Neuron (in vitro differentiated cells): Measurements from ENCODE around the gene VIP.
"Not testable (repeated sequence)": the region's sequence is repeated elsewhere in the genome, so short reads cannot be mapped to it uniquely, and the experiment has no call there.

Experiments used
- H2AFZ ChIP-seq: one replicate; pipeline ENCODE4 v1.6.1; 2013; ENCODE audit warnings: low read depth, mild to moderate bottlenecking, inconsistent platforms, low read length, moderate library complexity
- H3K27me3 ChIP-seq: one replicate; pipeline ENCODE4 v1.6.1; 2013; ENCODE audit warnings: low read length; ENCODE audit not compliant: insufficient read depth
- H3K36me3 ChIP-seq: one replicate; pipeline ENCODE4 v1.6.1; 2013; ENCODE audit warnings: low read length; ENCODE audit not compliant: insufficient read depth
- H3K4me1 ChIP-seq: one replicate; pipeline ENCODE4 v1.6.1; 2013; ENCODE audit warnings: low read length; ENCODE audit not compliant: insufficient read depth
- H3K4me3 ChIP-seq: 2 replicates; pipeline ENCODE4 v1.5.1; 2013; ENCODE audit warnings: mild to moderate bottlenecking, low read length, moderate library complexity
- H3K9me3 ChIP-seq: one replicate; pipeline ENCODE4 v1.6.1; 2013; ENCODE audit warnings: low read length

Gene VIP

DNA sequence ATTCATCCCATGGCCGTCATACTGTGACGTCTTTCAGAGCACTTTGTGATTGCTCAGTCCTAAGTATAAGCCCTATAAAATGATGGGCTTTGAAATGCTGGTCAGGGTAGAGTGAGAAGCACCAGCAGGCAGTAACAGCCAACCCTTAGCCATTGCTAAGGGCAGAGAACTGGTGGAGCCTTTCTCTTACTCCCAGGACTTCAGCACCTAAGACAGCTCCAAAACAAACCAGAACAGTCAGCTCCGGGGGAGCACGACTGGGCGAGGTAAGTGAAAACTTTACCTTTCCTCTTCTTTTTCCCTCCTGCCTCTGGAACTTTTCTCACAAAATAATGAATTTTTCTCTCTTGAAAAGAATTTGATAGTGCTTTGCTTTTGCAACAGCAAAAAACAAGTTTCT is at the start of gene VIP:
VIP (plus strand) TSS at position 104 of the 400 bp plus-strand sequence. CDS start 1,381 bp downstream, outside the sequence.
- H3K4me3 ChIP-seq: no peak within 1 kb of the TSS
- no peaks in the 10 kb centered on the region for H3K9me3 ChIP-seq
- H3K27me3 ChIP-seq: no peaks in the 10 kb centered on the region
- no peak within 1 kb of the TSS for H2AFZ ChIP-seq
- H3K4me1 ChIP-seq: no peaks in the 10 kb centered on the region
- no peaks in the 10 kb centered on the region for H3K36me3 ChIP-seq

DNA sequence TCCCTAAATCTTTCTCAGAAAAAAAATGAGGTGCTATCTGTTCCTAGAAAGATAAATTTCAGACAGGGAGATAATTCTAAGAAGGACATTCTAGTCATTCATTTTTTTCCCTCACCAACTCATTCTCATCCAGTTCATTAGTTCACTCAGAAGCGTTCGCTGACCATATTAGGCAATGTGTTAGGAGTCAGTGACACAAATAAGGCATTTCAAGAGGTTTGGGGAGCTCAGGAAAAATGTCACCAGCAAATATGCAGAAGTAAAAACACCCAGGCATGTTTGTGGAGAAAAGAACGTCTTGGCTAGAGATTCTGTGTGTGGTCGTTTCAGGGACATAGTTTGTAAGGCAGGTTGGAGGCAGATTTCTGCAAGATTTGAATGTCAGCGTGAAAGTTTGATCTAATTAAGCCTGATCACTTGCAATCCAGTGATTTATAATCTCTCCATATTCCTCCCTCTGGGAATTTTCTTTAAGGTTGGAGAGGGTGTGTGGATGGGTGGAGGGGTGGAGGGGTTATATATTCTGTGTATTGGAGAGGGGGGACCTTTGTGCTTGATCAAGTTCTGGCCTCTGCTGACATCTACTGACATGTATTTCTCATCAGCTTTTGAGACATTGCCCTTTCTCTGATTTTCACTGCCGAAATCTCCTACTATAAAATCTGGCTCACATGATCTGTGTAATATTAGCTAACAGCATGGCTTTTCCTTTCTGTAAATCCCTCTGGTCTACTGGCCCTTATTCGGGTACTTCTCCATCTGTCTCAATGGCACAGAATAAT is 49.3 kb upstream of the VIP start:
- no peaks in the 10 kb centered on the region for H3K27me3 ChIP-seq
- H3K4me3 ChIP-seq: no peak overlapping the region
- H3K9me3 ChIP-seq: no peaks in the 10 kb centered on the region
- no peaks in the 10 kb centered on the region for H3K4me1 ChIP-seq
- no peak overlapping the region for H2AFZ ChIP-seq
- no peaks in the 10 kb centered on the region for H3K36me3 ChIP-seq

DNA sequence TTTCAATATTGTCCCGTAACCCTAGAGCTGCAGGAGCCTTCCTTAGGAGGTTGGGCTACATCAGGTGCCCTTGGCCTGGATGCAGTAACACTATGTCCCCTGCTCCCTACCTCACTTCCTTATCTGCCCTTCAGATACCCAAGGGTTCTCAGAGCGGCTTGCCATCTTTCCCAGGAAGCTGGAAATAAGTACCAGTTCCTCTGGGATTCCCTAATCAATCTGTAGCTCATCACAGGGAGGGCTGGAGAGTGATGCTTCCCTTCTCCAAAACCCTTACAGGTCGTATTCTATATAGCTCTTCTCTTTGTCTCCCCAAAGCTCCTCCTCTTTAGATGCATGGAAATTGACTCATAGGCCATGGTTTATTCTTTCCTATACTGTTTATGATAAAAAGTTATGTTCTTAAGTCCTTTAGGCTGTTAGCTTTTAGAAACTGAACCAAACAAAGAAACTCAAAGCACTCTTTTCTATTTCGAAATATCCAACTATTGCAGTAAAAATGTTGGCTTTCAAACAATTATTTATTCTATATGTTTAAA is 48.7 kb upstream of the VIP start:
- Histone ChIP-seq H3K4me1 (no peaks in the 10 kb centered on the region), H3K36me3 (no peaks in the 10 kb centered on the region), H3K27me3 (no peaks in the 10 kb centered on the region), H2AFZ (no peak overlapping the region), H3K4me3 (no peak overlapping the region), H3K9me3 (no peaks in the 10 kb centered on the region)

DNA sequence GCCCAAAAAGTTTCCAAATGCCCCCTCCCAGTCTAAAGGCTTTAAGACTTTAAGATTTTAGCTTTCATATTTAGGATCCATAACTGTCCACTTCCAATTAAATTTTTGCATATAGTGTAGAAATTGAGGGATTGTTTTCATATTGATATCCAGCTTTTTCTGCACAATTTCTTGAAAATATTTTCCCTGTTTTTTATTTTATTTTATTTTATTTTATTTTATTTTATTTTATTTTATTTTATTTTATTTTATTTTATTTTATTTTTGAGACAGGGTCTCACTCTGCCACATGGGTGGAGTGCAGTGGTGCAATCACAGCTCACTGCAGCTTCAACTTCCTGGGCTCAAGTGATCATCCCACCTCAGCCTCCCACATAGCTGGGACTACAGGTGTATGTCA is 46.8 kb upstream of the VIP start:
- H3K9me3 ChIP-seq, H3K4me3 ChIP-seq, H3K27me3 ChIP-seq, H2AFZ ChIP-seq, H3K36me3 ChIP-seq, H3K4me1 ChIP-seq: not testable (repeated sequence)

DNA sequence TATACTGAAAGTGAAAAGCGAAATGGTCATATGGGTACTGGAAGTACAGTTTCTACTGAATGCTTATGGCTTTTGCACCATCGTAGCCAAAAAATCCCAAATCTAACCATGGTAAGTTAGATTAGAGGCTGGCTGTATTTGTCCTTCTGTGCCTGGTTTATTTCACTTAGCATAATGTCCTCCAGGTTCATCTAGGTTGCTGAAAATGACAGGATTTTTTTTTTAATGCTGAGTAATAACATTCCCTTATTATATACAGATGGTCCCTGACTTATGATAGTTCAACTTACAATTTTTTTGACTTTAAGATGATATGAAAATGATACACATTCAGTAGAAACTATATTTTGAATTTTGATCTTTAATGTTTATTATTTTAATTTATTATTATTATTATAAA is 45.3 kb upstream of the VIP start:
- Histone ChIP-seq H3K27me3 (no peaks in the 10 kb centered on the region), H3K4me3 (no peak overlapping the region), H3K9me3 (no peaks in the 10 kb centered on the region), H2AFZ (no peak overlapping the region), H3K4me1 (no peaks in the 10 kb centered on the region), H3K36me3 (no peaks in the 10 kb centered on the region)

DNA sequence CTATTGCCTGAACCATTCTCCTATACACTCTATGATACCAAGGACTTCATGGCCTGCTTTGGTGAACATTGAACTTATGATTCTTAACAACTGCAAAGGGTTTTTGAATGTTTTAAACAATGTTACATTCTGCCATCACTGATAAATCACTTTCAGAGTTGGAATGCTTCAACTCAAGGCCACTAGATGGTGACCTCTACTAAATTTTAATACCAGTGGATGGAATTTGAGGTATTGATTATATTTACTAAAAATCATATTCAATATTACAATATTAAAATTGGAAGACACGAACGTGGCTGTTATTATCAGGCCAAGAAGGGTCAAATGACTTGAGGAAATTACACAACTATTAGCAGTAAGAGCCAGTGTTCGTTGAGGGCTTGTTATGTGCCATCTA is 34.3 kb upstream of the VIP start:
- H3K36me3 ChIP-seq: no peaks in the 10 kb centered on the region
- no peaks in the 10 kb centered on the region for H3K27me3 ChIP-seq
- no peak overlapping the region for H3K4me3 ChIP-seq

DNA sequence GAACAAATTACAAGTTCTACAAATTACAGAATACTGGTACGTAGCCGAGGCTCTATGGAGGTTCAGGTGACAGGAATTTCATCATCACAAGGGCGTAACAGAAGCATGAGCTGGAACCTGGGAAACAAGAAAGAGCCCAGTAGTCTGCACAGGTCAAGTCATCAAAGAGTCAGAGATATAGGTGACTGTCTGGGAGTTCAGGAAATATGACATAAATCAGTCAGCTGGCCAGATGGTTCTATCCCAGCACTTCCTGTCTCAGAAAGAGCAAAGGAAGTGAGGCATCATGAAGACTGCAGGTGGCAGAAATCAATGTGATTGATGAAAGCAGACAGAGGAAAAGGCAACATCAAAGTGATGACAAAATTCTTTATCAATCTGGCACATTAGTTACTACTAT is 29.6 kb upstream of the VIP start:
- Histone ChIP-seq H3K4me3 (no peak overlapping the region), H2AFZ (no peak overlapping the region)

More for the DNA sequence above, 34.3 kb upstream of the VIP start:
- Histone ChIP-seq H3K9me3 (no peaks in the 10 kb centered on the region), H3K4me1 (no peaks in the 10 kb centered on the region), H2AFZ (no peak overlapping the region)

DNA sequence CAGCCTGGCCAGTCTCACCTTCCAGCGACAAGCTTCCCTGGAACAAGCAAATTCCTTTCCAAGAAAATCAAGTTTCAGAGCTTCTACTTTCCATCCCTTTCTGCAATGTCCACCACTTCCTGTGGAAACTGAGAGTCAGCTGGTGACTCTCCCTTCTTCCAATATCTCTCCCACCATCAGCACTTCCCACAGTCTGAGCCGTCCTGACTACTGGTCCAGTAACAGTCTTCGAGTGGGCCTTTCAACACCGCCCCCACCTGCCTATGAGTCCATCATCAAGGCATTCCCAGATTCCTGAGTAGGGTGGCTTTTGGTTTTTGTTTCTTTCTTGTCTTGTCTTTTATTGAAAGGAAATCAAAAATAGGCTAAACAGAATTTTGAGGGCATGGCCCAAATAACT is 28.6 kb upstream of the VIP start:
- H2AFZ ChIP-seq: no peak overlapping the region
- no peak overlapping the region for H3K4me3 ChIP-seq
- H3K27me3 ChIP-seq: no peaks in the 10 kb centered on the region
- H3K9me3 ChIP-seq: no peaks in the 10 kb centered on the region
- no peaks in the 10 kb centered on the region for H3K4me1 ChIP-seq
- no peaks in the 10 kb centered on the region for H3K36me3 ChIP-seq

More for the DNA sequence above, 29.6 kb upstream of the VIP start:
- H3K9me3 ChIP-seq: no peaks in the 10 kb centered on the region
- no peaks in the 10 kb centered on the region for H3K27me3 ChIP-seq
- H3K4me1 ChIP-seq: no peaks in the 10 kb centered on the region
- H3K36me3 ChIP-seq: no peaks in the 10 kb centered on the region

DNA sequence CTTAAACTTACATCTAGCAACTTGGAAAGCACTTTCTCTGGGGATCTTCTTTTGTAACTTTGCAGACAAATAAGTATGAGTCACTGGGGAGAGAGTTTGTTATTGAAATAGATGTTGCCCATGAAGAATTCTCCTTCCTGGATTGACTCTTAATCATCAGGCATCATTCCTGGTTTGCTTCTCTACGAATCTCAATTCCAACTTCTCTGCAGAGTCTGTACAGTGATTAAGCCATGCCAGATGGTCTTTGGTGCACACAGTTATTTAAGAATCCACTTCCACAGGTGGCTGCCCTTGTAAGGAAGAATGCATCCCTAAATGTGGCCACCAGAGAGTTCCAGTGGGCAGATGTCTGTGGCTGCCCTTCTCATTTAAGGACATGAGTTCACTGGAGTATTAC is 27.2 kb upstream of the VIP start:
- Histone ChIP-seq H2AFZ (peak overlapping the region; percentile 12), H3K4me1 (no peaks in the 10 kb centered on the region), H3K36me3 (no peaks in the 10 kb centered on the region), H3K4me3 (no peak overlapping the region), H3K27me3 (no peaks in the 10 kb centered on the region), H3K9me3 (no peaks in the 10 kb centered on the region)

DNA sequence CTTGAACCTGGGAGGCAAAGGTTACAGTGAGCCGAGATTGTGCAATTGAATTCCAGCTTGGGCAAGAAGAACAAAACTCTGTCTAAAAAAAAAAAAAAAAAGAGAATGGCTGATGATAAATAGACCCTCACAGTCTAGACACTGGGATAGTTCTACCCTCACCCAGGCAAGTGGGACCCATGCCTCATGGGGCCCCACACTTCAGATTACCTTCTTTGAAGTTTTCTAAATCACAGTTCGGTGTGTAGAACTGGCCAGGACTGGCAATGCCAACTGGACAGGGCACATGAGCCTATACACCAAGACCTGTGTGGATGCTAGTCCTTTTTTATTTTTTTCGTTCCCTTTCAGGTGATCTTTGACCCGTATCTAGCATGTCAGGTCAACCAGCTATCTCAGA is 24.3 kb upstream of the VIP start:
- no peaks in the 10 kb centered on the region for H3K4me1 ChIP-seq
- no peak overlapping the region for H2AFZ ChIP-seq
- no peaks in the 10 kb centered on the region for H3K27me3 ChIP-seq
- no peak overlapping the region for H3K4me3 ChIP-seq
- no peaks in the 10 kb centered on the region for H3K9me3 ChIP-seq
- no peaks in the 10 kb centered on the region for H3K36me3 ChIP-seq

DNA sequence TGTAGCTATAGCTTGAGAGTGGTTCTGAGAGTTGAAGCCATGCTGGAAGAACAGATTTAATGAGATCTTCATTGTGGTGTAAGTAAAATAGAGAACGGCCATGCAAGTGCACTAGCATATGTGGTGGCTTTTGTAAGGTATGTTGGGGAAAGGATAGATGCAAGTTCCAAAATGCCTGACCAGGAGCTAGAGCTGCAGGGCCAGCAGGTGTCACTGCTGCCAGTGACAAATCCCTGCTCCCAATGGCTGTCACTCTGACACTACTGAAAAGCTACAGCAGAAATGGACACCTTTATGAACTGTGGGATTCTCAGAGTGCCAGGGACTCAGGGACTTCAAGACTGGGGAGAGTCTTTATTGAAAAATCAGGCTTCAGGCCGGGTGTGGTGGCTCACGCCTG is 23.1 kb upstream of the VIP start:
- Histone ChIP-seq H3K36me3 (no peaks in the 10 kb centered on the region), H3K27me3 (no peaks in the 10 kb centered on the region), H2AFZ (no peak overlapping the region), H3K9me3 (no peaks in the 10 kb centered on the region), H3K4me1 (no peaks in the 10 kb centered on the region), H3K4me3 (no peak overlapping the region)

DNA sequence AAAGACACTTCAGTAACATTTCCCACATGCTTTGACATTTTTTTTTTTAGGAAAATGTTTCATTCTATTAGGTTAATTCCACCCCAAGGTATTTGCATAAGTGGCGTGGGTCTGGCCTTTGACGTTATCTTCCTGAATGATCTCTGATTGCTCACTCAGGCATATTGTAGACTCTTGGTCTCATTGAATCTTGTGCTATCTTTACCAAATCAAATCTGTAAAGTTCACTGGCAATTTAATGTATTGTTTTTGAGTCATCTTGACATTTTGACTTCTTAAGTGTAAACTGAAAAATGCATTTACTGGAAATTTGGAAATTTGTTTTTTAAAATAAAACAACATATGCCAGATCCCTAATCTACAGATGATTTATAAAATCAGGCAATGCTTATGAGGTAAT is 16.0 kb upstream of the VIP start:
- H3K4me3 ChIP-seq: no peak overlapping the region
- H3K27me3 ChIP-seq: no peaks in the 10 kb centered on the region
- H2AFZ ChIP-seq: no peak overlapping the region
- H3K4me1 ChIP-seq: no peaks in the 10 kb centered on the region
- H3K9me3 ChIP-seq: no peaks in the 10 kb centered on the region
- no peaks in the 10 kb centered on the region for H3K36me3 ChIP-seq

DNA sequence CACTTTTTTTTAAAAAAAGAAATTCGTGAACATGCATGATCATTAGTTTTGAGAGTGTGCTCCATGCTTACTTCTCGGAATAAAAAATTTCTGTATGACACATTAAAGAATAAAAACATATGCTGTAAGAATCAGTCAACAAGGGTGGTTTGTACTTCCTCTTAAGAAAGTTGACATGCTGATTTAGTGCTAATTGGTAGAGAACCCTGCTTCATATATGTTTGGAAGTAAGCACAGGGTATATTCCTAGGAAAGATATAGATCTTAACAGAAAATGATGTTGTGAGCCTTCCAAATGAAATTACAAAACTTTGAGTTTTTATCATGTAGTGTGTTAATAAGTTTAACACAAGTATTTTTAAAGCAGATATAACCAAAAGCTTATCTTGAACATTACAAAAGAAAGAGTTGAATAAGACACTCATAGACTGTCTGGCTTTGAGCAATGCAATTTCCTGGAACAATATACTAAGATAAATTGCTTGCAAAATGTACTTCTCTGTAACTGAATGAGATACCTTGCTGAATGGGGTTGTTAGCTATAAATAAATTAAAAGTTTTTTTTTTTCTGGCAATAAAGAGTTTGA is 13.8 kb upstream of the VIP start:
- no peak overlapping the region for H3K4me3 ChIP-seq
- H2AFZ ChIP-seq: no peak overlapping the region
- no peaks in the 10 kb centered on the region for H3K27me3 ChIP-seq
- no peaks in the 10 kb centered on the region for H3K9me3 ChIP-seq
- no peaks in the 10 kb centered on the region for H3K36me3 ChIP-seq
- no peaks in the 10 kb centered on the region for H3K4me1 ChIP-seq
